HG02840 (cell line): ENCODE measurements around the gene TP53TG5.

ENCODE experiments used
- ATAC-seq: cut with Tn5 transposase; IDR thresholded peaks from one replicate; pipeline ENCODE4 v1.9.1; 2021; ENCODE audit warnings: mild to moderate bottlenecking, moderate library complexity, moderate number of reproducible peaks; ENCODE audit not compliant: unreplicated experiment, low FRiP score

TP53TG5 gene

GRCh38 chr20:45336530-45337366, 41.4 kb downstream of the TP53TG5 start:
- ATAC-seq: no peak

- no peak for ATAC-seq
Observed at GRCh38 chr20:45330476-45330875, 47.6 kb downstream of the TP53TG5 start.

GRCh38 chr20:45329497-45330319, 48.4 kb downstream of the TP53TG5 start:
- no peak for ATAC-seq

- no peak for ATAC-seq
Observed at GRCh38 chr20:45328451-45328850, 49.7 kb downstream of the TP53TG5 start.

GRCh38 chr20:45325371-45325770, 52.8 kb downstream of the TP53TG5 start:
- ATAC-seq: no peak

GRCh38 chr20:45323731-45324130, 54.4 kb downstream of the TP53TG5 start:
- no peak for ATAC-seq

GRCh38 chr20:45322952-45323383, 55.2 kb downstream of the TP53TG5 start:
- no peak for ATAC-seq
